Measurements from ENCODE around the gene USPL1. TPM values are rescaled to one million over a fixed set of nuclear protein-coding genes. Genes with fewer than 3 reads are reported as not detected.

The USPL1 gene
- polyA plus RNA-seq, 1 donor (not counting 4 experiments of a cell fraction or from before 2014, with no cell fraction given) = 12.3 TPM

- FAIRE-seq (no peak), DNase-seq (ENCODE audit: low read depth, low spot score) (no peak)
- H3K4me1 ChIP-seq (ENCODE audit: control insufficient read depth, extremely low read depth, insufficient read depth, low read length) = peaks cover 24% of the 10 kb centered on the region
- no peak overlapping the region for H3K9ac ChIP-seq (ENCODE audit: control insufficient read depth, extremely low read depth, insufficient read depth, low read length)
- no peak overlapping the region for H2AFZ ChIP-seq (ENCODE audit: control insufficient read depth, low read length)
- no peaks in the 10 kb centered on the region for H3K9me1 ChIP-seq (ENCODE audit: control insufficient read depth, extremely low read depth, insufficient read depth, low read length)
- no peaks in the 10 kb centered on the region for H4K20me1 ChIP-seq (ENCODE audit: control insufficient read depth, extremely low read depth, insufficient read depth, low read length)
- no peak overlapping the region for H3K27ac ChIP-seq (ENCODE audit: control insufficient read depth, insufficient read depth, low read length)
- H3K27me3 ChIP-seq (ENCODE audit: control insufficient read depth, extremely low read depth, insufficient read depth, low read length) = no peaks in the 10 kb centered on the region
- no peak overlapping the region for H3K4me2 ChIP-seq (ENCODE audit: control insufficient read depth, extremely low read depth, insufficient read depth, low read depth, low read length)
- no peak overlapping the region for H3K4me3 ChIP-seq (ENCODE audit: control insufficient read depth in 2 of 3, extremely low read depth in 1 of 3, insufficient read depth in 2 of 3, low read depth in 1 of 3, low read length in 3 of 3)
- H3K9me3 ChIP-seq (ENCODE audit: control insufficient read depth, low read depth, low read length) = no peaks in the 10 kb centered on the region
- TF ChIP-seq EZH2 (IDR thresholded peaks at IDR 0.05; ENCODE audit: low read length) (no peak), CTCF (optimal IDR thresholded peaks at IDR 0.05 in 1 of 3, IDR thresholded peaks at IDR 0.05 in 1 of 3, conservative IDR thresholded peaks at IDR 0.05 in 1 of 3; ENCODE audit: extremely low read depth in 1 of 3, insufficient read depth in 2 of 3, low read length in 3 of 3) (no peak)
- no peaks in the 10 kb centered on the region for H3K79me2 ChIP-seq (ENCODE audit: control insufficient read depth, insufficient read depth, low read length)
- dilution Hi-C loops (cut with MboI; ENCODE audit: extremely low pct_ligation_motif_present, low sequenced_read_pairs) = no loop called here
- no peaks in the 10 kb centered on the region for H3K36me3 ChIP-seq (ENCODE audit: control insufficient read depth in 2 of 2, extremely low read depth in 1 of 2, insufficient read depth in 2 of 2, low read length in 2 of 2)
Measured at GRCh38 chr13:30570691-30571090, 47.0 kb upstream of the USPL1 start.

- H2AFZ ChIP-seq (ENCODE audit: control insufficient read depth, low read length) = peak overlapping the region; percentile 86
- TF ChIP-seq CTCF (optimal IDR thresholded peaks at IDR 0.05 in 1 of 3, IDR thresholded peaks at IDR 0.05 in 1 of 3, conservative IDR thresholded peaks at IDR 0.05 in 1 of 3; ENCODE audit: extremely low read depth in 1 of 3, insufficient read depth in 2 of 3, low read length in 3 of 3) (no peak), EZH2 (IDR thresholded peaks at IDR 0.05; ENCODE audit: low read length) (no peak)
- no peaks in the 10 kb centered on the region for H3K27me3 ChIP-seq (ENCODE audit: control insufficient read depth, extremely low read depth, insufficient read depth, low read length)
- H3K9ac ChIP-seq (ENCODE audit: control insufficient read depth, extremely low read depth, insufficient read depth, low read length) = peak overlapping the region; percentile 48
- dilution Hi-C loops (cut with MboI; ENCODE audit: extremely low pct_ligation_motif_present, low sequenced_read_pairs) = no loop called here
- no peaks in the 10 kb centered on the region for H3K9me3 ChIP-seq (ENCODE audit: control insufficient read depth, low read depth, low read length)
- no peak for DNase-seq (ENCODE audit: low read depth, low spot score)
- H3K36me3 ChIP-seq (ENCODE audit: control insufficient read depth in 2 of 2, extremely low read depth in 1 of 2, insufficient read depth in 2 of 2, low read length in 2 of 2) = no peaks in the 10 kb centered on the region
- H3K4me2 ChIP-seq (ENCODE audit: control insufficient read depth, extremely low read depth, insufficient read depth, low read depth, low read length) = peak overlapping the region; percentile 85
- no peaks in the 10 kb centered on the region for H3K79me2 ChIP-seq (ENCODE audit: control insufficient read depth, insufficient read depth, low read length)
- no peaks in the 10 kb centered on the region for H3K9me1 ChIP-seq (ENCODE audit: control insufficient read depth, extremely low read depth, insufficient read depth, low read length)
- peaks cover 40% of the 10 kb centered on the region for H3K4me1 ChIP-seq (ENCODE audit: control insufficient read depth, extremely low read depth, insufficient read depth, low read length)
- H4K20me1 ChIP-seq (ENCODE audit: control insufficient read depth, extremely low read depth, insufficient read depth, low read length) = no peaks in the 10 kb centered on the region
- H3K27ac ChIP-seq (ENCODE audit: control insufficient read depth, insufficient read depth, low read length) = peak overlapping the region; percentile 19
- FAIRE-seq = no peak
- peak overlapping the region in 2 of 3 experiments; percentile 53 to 59 for H3K4me3 ChIP-seq (ENCODE audit: control insufficient read depth in 2 of 3, extremely low read depth in 1 of 3, insufficient read depth in 2 of 3, low read depth in 1 of 3, low read length in 3 of 3)
Measured at GRCh38 chr13:30572859-30573275, 44.9 kb upstream of the USPL1 start.

Measured in keratinocyte (primary cell).